HepG2 (cell line): ENCODE measurements around the gene BCAR3. TPM values are rescaled to one million over a fixed set of nuclear protein-coding genes. Genes with fewer than 3 reads are reported as not detected.

Source experiments
- BHLHE40 ChIP-seq: IDR thresholded peaks from 2 replicates; pipeline ENCODE4 v1.6.1; 2011; ENCODE audit warnings: low read length, improper control_type of control experiment
- CC2D1A ChIP-seq: sonication (generic); formaldehyde crosslinking; IDR thresholded peaks from 2 replicates; pipeline ENCODE4 v1.8.1; 2023; ENCODE audit warnings: mild to moderate bottlenecking, missing genetic modification reagents
- ELK4 ChIP-seq: sonication (generic); formaldehyde crosslinking; IDR thresholded peaks from 2 replicates; pipeline ENCODE4 v1.9.0; 2021; ENCODE audit warnings: missing genetic modification reagents, borderline replicate concordance
- HMG20A ChIP-seq: IDR thresholded peaks from 2 replicates; pipeline ENCODE4 v1.6.1; 2016; ENCODE audit warnings: borderline replicate concordance
- HNF4A ChIP-seq: sonication (generic); formaldehyde crosslinking; IDR thresholded peaks from 2 replicates; pipeline ENCODE4 v1.4.0; 2020; ENCODE audit warnings: missing genetic modification reagents
- KMT2B ChIP-seq: IDR thresholded peaks from 2 replicates; pipeline ENCODE4 v1.6.1; 2016; ENCODE audit warnings: missing genetic modification reagents, missing compliant biosample characterization
- LRRFIP1 ChIP-seq: sonication (generic); formaldehyde crosslinking; conservative IDR thresholded peaks from 2 replicates; pipeline ENCODE4 v1.4.0; 2020; ENCODE audit warnings: missing genetic modification reagents
- PHF21A ChIP-seq: sonication (generic); formaldehyde crosslinking; IDR thresholded peaks from 2 replicates; pipeline ENCODE4 v1.5.0; 2020; ENCODE audit warnings: mild to moderate bottlenecking, missing genetic modification reagents
- PRMT3 ChIP-seq: sonication (generic); formaldehyde crosslinking; IDR thresholded peaks from 2 replicates; pipeline ENCODE4 v1.8.1; 2022; ENCODE audit warnings: low read depth, mild to moderate bottlenecking, moderate library complexity, missing genetic modification reagents, borderline replicate concordance
- SNAPC2 ChIP-seq: sonication (generic); formaldehyde crosslinking; IDR thresholded peaks from 2 replicates; pipeline ENCODE4 v1.8.1; 2022; ENCODE audit warnings: mild to moderate bottlenecking, missing genetic modification reagents
- TFDP1 ChIP-seq: IDR thresholded peaks from 2 replicates; pipeline ENCODE4 v1.6.1; 2016; ENCODE audit warnings: missing compliant biosample characterization, missing genetic modification reagents, borderline replicate concordance
- ZNF274 ChIP-seq: sonication (generic); formaldehyde crosslinking; IDR thresholded peaks from 2 replicates; pipeline ENCODE4 v1.5.1; 2020; ENCODE audit warnings: mild to moderate bottlenecking, missing genetic modification reagents
- ZNF343 ChIP-seq: sonication (generic); formaldehyde crosslinking; IDR thresholded peaks from 2 replicates; pipeline ENCODE4 v1.4.0; 2020; ENCODE audit warnings: mild to moderate bottlenecking, missing genetic modification reagents
- ZNF510 ChIP-seq: sonication (generic); formaldehyde crosslinking; IDR thresholded peaks from 2 replicates; pipeline ENCODE4 v1.4.0; 2020; ENCODE audit warnings: low read depth, mild to moderate bottlenecking, missing genetic modification reagents
- ZNF569 ChIP-seq: sonication (generic); formaldehyde crosslinking; IDR thresholded peaks from 2 replicates; pipeline ENCODE4 v1.5.0; 2020; ENCODE audit warnings: mild to moderate bottlenecking, missing genetic modification reagents, moderate library complexity, borderline replicate concordance
- ZNF577 ChIP-seq: sonication (generic); formaldehyde crosslinking; IDR thresholded peaks from 2 replicates; pipeline ENCODE4 v1.4.0; 2020; ENCODE audit warnings: mild to moderate bottlenecking, low read depth, missing genetic modification reagents, borderline replicate concordance
- ZNF652 ChIP-seq: IDR thresholded peaks from 2 replicates; pipeline ENCODE4 v1.6.1; 2016; ENCODE audit warnings: low read depth, borderline replicate concordance
- ZNF816 ChIP-seq: sonication (generic); formaldehyde crosslinking; IDR thresholded peaks from 2 replicates; pipeline ENCODE4 v1.8.0; 2022; ENCODE audit warnings: missing genetic modification reagents, mild to moderate bottlenecking, borderline replicate concordance
- ZNF891 ChIP-seq: sonication (generic); formaldehyde crosslinking; IDR thresholded peaks from 2 replicates; pipeline ENCODE4 v1.5.0; 2020; ENCODE audit warnings: mild to moderate bottlenecking, missing genetic modification reagents
- ZSCAN21 ChIP-seq: sonication (generic); formaldehyde crosslinking; IDR thresholded peaks from 2 replicates; pipeline ENCODE4 v1.8.0; 2022; ENCODE audit warnings: mild to moderate bottlenecking, missing genetic modification reagents, moderate library complexity, borderline replicate concordance
- ZSCAN22 ChIP-seq: sonication (generic); formaldehyde crosslinking; IDR thresholded peaks from 2 replicates; pipeline ENCODE4 v1.4.0; 2020; ENCODE audit warnings: mild to moderate bottlenecking, missing genetic modification reagents
- polyA plus RNA-seq, 8 experiments: library from polyadenylated mRNA; depleted of rRNA in 3 of 8; stranded (reverse) in 7 of 8; unstranded in 1 of 8; fragments of >200 nt; fragmentation: Illumina TruSeq in 4 of 8; extraction: Trizol in 4 of 8; gene quantifications; 2 replicates each; pipeline versions ENCODE4 v1.2.1 to v1.2.3, GENCODE V29; 2011 to 2016; ENCODE audit warnings: low read depth in 4 of 8, missing spikeins in 1 of 8, mixed read lengths in 1 of 8; ENCODE audit not compliant: insufficient read depth in 1 of 8
- total RNA-seq, 5 experiments: library from RNA; depleted of rRNA; stranded (reverse); fragments of >200 nt; fragmentation: Illumina TruSeq; extraction: Trizol; gene quantifications; 2 replicates each; pipeline ENCODE4 v1.2.3, GENCODE V29; 2016; ENCODE audit warnings: low read depth in 1 of 5
- TF ChIP-seq, protein P1 (sequence below): sonication (generic); formaldehyde crosslinking; IDR thresholded peaks from 2 replicates; pipeline ENCODE4 v1.5.1; 2020; ENCODE audit warnings: missing genetic modification reagents, mild to moderate bottlenecking, borderline replicate concordance

BCAR3 gene
- total and polyA plus RNA-seq, 2 of the 13 experiments (the other 11 are each of a cell fraction or from before 2014, with no cell fraction given): 3.6 to 4.8 TPM

GRCh38 chr1:93615582-93616150, 66.0 kb downstream of the BCAR3 start (continued):
- TF ChIP-seq ZNF569 (CRISPR knock-in tag) (no peak), ZSCAN21 (peak; percentile 55; the same call in 1 of the 2 replicates), BHLHE40 (no peak), PRMT3 (CRISPR knock-in tag) (no peak), TFDP1 (CRISPR knock-in tag) (peak; percentile 75), ZSCAN22 (CRISPR knock-in tag) (no peak), PHF21A (CRISPR knock-in tag) (peak; percentile 87), ZNF816 (CRISPR knock-in tag) (peak; percentile 72; the same call in 1 of the 2 replicates), HNF4A (CRISPR knock-in tag) (peak; percentile 42; the same call in 1 of the 2 replicates), CC2D1A (no peak), ELK4 (CRISPR knock-in tag) (no peak), ZNF577 (no peak), KMT2B (CRISPR knock-in tag) (no peak), HMG20A (CRISPR knock-in tag) (no peak), LRRFIP1 (no peak), SNAPC2 (no peak), ZNF652 (CRISPR knock-in tag) (no peak), ZNF891 (CRISPR knock-in tag) (no peak; the same call in 1 of the 2 replicates), ZNF343 (CRISPR knock-in tag) (no peak), ZNF274 (no peak; the same call in 1 of the 2 replicates), ZNF510 (CRISPR knock-in tag) (no peak)
- TF ChIP-seq, protein P1, sequence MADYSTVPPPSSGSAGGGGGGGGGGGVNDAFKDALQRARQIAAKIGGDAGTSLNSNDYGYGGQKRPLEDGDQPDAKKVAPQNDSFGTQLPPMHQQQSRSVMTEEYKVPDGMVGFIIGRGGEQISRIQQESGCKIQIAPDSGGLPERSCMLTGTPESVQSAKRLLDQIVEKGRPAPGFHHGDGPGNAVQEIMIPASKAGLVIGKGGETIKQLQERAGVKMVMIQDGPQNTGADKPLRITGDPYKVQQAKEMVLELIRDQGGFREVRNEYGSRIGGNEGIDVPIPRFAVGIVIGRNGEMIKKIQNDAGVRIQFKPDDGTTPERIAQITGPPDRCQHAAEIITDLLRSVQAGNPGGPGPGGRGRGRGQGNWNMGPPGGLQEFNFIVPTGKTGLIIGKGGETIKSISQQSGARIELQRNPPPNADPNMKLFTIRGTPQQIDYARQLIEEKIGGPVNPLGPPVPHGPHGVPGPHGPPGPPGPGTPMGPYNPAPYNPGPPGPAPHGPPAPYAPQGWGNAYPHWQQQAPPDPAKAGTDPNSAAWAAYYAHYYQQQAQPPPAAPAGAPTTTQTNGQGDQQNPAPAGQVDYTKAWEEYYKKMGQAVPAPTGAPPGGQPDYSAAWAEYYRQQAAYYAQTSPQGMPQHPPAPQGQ (CRISPR knock-in tag): no peak
